HL-60/S4 treated with phorbol 12-myristate 13-acetate at 8.2 ng/mL for 4 days and 3 days (cell line): Measurements from ENCODE around the gene DNAJC5G.
"Not testable (repeated sequence)": the region's sequence is repeated elsewhere in the genome, so short reads cannot be mapped to it uniquely, and the experiment has no call there.

Experiments
- in situ Hi-C: fragments of 300-500 bp; cut with MboI; formaldehyde crosslinking; loops from 2 replicates; pipeline ENCODE4 v1.15.0; 2022; ENCODE audit warnings: low sequenced_read_pairs

DNAJC5G gene

GRCh38 chr2:27272537-27273522, 2.4 kb upstream of the DNAJC5G start:
- in situ Hi-C loops, result not testable (repeated sequence)

DNA sequence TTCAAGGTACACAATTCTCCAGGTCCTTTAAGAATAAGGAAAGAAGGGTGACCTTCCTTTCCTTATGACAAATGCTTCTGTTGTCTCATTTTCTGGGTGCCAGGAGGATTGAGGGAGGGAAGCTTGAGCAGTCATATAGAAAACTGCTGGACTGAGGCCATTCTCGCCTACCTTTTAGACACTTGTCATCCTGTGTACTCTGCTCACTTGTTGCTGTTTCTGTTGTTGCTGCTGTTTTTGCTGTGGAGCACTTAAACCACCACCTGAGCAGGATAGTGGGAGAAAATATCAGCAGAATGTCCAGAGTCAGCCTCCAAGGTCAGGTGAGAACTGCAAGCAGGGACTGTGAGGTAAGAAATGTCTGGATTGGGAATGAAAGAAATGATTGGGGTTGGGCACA, 2.8 kb downstream of the DNAJC5G start:
- in situ Hi-C loops, result loop anchor here (25.0 kb wide), 1 partner anchor 166 kb away; the partner anchor contains the start of genes ABHD1 and CGREF1

DNA sequence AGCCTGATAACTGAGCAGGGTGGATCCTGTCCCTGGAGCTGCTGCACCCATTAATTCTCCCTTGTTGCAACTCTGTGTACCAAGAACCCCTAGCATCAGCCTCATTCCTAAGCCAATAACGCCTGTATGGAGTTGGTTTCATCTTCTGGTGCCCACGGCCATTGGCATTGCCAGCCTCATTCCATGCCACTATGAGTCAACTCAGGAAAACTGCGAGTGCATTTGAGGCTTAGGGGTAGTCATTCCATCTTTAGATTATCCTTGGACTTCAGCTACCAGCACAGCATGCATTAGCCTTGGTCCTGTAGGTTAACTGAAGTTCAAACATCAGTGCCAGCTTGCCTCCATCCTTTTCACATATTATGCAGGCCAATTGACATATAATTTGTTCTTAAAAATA, 5.6 kb downstream of the DNAJC5G start:
- in situ Hi-C loops, result loop anchor here (25.0 kb wide), 1 partner anchor 169 kb away; the partner anchor contains the start of genes ABHD1 and CGREF1

GRCh38 chr2:27281442-27281841, 6.2 kb downstream of the DNAJC5G start:
- in situ Hi-C loops, result loop anchor here (25.0 kb wide), 1 partner anchor 169 kb away; the partner anchor contains the start of genes ABHD1 and CGREF1

DNA sequence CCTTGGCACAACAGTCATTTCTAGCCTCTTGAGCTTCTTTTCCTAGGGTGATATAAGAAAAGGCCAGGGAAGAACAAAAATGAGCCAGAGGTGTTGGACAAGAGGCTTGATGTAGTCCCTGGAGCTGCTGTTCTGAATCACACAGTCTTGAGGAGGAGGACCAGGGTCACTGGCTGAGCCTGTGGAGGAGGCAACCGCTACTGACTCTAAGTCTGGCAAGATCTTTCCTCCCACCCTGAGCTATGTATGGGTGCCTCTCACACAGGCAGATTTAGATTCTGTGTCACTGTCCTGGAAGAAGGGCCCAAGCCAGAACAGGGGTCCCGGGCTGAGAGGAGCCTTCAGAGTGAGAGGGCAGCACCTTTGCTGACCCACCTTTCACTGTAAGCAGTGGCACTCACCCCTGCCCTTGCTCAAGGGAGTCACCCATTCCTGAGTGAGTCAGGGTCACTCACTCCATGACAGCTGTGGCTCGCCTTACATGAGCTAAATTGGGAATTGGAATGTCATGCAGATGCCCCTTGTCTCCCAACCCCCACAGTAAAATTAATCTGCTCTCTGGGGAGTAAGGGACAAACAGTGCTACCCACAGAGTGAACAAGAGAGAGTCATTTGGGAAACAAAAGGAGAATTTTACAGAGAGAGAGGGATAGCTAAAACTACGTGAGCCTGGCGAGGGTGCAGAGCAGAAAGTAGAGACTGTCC, 6.8 kb downstream of the DNAJC5G start, which contains the start of gene TRIM54:
Gene TRIM54, plus strand, starts transcription at position 575 of the 705 bp plus-strand sequence. CDS start 303 bp downstream, outside the sequence.
- in situ Hi-C loops, result loop anchor here (25.0 kb wide), 1 partner anchor 170 kb away; the partner anchor contains the start of genes ABHD1 and CGREF1

DNA sequence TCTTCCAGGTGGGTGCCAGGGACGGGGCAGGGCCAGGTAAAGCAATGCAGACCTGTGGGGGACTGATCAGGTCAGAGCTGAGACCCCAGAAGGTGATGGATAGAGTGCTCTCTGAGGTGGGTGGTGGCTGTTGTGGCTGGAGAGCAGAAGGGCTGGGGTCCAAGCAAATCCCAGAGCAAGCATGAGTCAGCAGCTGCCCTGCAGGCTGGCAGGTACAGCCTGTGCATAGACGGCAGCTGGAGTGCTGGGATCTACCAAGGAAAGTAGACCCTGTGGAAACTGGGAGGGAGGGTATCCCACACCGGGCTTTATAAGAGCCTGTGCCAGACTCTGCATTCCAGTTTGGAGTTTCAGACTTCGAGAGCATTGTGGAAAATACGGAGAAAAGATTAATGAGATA, 7.7 kb downstream of the DNAJC5G start:
- in situ Hi-C loops, result loop anchor here (25.0 kb wide), 1 partner anchor 171 kb away; the partner anchor contains the start of genes ABHD1 and CGREF1

- in situ Hi-C loops, result loop anchor here (25.0 kb wide), 1 partner anchor 173 kb away; the partner anchor contains the start of genes ABHD1 and CGREF1
These were observed 9.8 kb downstream of the DNAJC5G start for GRCh38 chr2:27284996-27285395.

GRCh38 chr2:27285481-27285880, 10.2 kb downstream of the DNAJC5G start:
- in situ Hi-C loops, result loop anchor here (25.0 kb wide), 1 partner anchor 173 kb away; the partner anchor contains the start of genes ABHD1 and CGREF1

DNA sequence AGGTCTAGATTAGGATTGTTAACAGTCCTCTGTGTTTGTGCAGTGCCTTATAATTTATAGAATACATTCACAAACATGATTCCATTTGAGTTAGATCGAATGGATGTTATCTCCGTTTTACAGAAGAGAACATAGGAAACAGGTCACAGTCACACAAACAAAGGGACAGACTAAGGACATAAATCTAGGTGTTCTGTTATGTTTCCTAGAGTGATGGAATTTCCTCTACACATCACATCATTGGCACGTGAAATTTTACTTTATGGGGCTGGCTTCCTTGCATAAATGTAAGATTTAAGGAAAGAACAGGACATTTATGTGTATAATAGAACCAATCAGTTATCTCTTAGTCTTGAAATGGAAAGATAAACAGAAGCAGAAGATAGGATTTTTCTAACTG, 13.4 kb downstream of the DNAJC5G start:
- in situ Hi-C loops, result loop anchor here (25.0 kb wide), 1 partner anchor 176 kb away; the partner anchor contains the start of genes ABHD1 and CGREF1

DNA sequence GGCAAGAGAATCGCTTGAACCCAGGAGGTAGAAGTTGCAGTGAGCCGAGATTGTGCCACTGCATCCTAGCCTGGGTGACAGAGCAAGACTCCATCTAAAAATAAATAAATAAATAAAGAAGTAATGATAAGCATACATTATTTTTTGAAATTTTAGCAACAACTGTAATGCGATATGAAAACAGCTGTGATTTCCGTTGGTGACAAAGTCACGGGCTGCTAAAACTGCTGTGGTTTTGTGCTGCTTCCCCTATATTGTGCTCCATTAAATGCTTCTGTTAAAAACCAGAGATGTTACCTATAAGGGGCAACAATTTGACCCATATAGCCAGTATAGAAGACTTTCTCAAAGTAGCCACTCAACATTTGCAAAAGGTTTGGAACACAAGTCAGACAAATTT, 15.3 kb downstream of the DNAJC5G start:
- in situ Hi-C loops, result loop anchor here (25.0 kb wide), 1 partner anchor 178 kb away; the partner anchor contains the start of genes ABHD1 and CGREF1

- in situ Hi-C loops, result loop anchor here (25.0 kb wide), 1 partner anchor 180 kb away; the partner anchor contains the start of genes ABHD1 and CGREF1
These were observed 16.6 kb downstream of the DNAJC5G start for GRCh38 chr2:27291865-27292264.

DNA sequence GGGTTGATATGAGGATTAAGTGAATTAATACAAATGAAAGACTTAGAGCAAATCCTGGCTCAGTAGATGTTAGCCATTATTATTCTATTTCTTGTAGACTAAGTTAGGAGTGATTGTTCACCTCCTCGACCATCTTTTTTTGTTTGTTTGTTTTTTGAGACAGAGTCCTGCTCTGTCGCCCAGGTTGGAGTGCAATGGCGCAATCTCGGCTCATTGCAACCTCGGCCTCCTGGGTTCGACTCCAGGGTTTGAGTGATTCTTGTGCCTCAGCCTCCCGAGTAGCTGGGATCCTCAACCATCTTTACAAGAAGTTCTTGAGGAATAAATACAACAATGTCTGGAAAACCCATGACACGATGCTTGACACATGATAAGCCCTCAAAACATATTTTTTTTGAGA, 19.7 kb downstream of the DNAJC5G start:
- in situ Hi-C loops, result loop anchor here (25.0 kb wide), 1 partner anchor 183 kb away; the partner anchor contains the start of genes ABHD1 and CGREF1

DNA sequence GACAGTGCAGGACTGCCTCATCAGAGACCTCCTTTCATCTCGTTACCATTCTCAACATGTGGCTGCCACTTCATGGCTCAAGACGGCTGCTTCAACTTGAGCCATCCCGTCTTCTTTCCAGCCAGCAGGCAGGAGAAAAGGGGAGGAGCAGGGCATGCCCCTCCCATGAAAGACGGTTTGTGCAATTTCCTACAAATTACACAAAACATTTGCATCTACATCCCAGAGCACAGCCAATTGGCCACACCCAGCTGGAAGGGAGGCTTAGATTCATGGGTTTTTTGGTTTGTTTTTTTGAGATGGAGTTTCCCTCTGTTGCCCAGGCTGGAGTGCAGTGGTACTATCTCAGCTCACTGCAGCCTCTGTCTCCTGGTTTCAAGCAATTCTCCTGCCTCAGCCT, 21.2 kb downstream of the DNAJC5G start:
- in situ Hi-C loops, result loop anchor here (25.0 kb wide), 1 partner anchor 184 kb away; the partner anchor contains the start of genes ABHD1 and CGREF1

GRCh38 chr2:27297195-27297594, 22.0 kb downstream of the DNAJC5G start:
- in situ Hi-C loops, result loop anchor here (25.0 kb wide), 1 partner anchor 185 kb away; the partner anchor contains the start of genes ABHD1 and CGREF1

DNA sequence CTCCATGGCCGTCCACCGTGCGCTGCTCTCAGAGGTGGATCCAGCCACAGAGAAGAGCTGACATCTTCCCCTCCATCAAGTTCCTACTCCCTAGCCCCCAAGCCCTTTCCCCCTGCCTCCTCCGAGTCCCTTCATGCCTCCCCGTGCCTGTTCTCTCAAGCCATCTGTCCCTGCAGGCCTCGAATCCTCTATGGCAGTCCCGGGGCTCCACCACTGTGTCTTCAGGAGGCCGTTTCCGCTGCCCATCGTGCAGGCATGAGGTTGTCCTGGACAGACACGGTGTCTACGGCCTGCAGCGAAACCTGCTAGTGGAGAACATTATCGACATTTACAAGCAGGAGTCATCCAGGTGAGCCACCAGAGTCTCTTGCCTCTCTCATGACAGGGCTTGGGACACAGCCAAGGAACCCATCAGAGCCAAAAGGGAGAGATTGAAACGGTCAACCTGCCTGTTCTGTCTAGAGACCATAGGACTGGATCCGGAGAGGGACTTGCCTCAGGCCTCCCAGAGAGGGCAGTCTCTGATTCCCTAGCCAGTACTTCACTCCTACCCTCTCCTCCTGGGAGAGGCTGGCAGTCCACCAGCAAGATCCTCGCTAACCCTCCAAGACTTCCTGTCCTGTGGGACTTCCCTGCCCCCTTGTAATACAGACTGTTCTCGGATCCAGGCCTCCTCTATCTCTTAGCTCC, 23.3 kb downstream of the DNAJC5G start:
- in situ Hi-C loops, result loop anchor here (25.0 kb wide), 1 partner anchor 186 kb away; the partner anchor contains the start of genes ABHD1 and CGREF1

GRCh38 chr2:27300606-27301005, 25.4 kb downstream of the DNAJC5G start:
- in situ Hi-C loops, result not testable (repeated sequence)

- in situ Hi-C loops, result no loop called here
These were observed 28.1 kb downstream of the DNAJC5G start for GRCh38 chr2:27303093-27304025.

- in situ Hi-C loops, result no loop called here
These were observed 29.4 kb downstream of the DNAJC5G start for GRCh38 chr2:27304488-27305240.
